ENCODE measurements around the gene RXFP4.
A peak's percentile ranks its signal among the peaks of the same experiment; 100 is the strongest.

DNA sequence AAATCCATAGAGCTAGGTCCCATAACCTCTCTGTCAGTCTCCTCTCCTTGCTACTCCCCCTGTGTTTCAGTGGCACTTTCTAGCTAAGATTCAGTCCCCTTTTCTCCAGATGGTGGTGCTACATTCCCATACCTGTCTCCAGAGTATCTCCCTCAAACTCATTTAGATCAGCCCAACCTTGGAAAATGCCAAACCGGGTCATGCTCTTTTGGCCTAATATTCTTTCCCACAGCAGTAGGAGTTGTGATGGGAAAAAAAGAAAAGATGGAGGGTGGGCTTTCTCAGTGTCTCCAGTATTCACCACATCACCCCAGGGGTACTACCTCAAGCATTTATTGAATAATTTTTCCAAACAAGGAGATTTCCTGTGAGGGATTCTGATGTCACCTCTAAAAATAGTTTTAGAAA lies 3.2 kb upstream of the RXFP4 start:
- no peak for TF ChIP-seq EZH2 (IDR thresholded peaks at IDR 0.05)
- TF ChIP-seq, protein P1, sequence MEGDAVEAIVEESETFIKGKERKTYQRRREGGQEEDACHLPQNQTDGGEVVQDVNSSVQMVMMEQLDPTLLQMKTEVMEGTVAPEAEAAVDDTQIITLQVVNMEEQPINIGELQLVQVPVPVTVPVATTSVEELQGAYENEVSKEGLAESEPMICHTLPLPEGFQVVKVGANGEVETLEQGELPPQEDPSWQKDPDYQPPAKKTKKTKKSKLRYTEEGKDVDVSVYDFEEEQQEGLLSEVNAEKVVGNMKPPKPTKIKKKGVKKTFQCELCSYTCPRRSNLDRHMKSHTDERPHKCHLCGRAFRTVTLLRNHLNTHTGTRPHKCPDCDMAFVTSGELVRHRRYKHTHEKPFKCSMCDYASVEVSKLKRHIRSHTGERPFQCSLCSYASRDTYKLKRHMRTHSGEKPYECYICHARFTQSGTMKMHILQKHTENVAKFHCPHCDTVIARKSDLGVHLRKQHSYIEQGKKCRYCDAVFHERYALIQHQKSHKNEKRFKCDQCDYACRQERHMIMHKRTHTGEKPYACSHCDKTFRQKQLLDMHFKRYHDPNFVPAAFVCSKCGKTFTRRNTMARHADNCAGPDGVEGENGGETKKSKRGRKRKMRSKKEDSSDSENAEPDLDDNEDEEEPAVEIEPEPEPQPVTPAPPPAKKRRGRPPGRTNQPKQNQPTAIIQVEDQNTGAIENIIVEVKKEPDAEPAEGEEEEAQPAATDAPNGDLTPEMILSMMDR (IDR thresholded peaks at IDR 0.05): peak; percentile 72

Measured in neural progenitor cell (in vitro differentiated cells).